ENCODE results near the gene PRDX1. TPM values are rescaled to one million over a fixed set of nuclear protein-coding genes. Genes with fewer than 3 reads are reported as not detected.

The PRDX1 gene
- total and polyA plus RNA-seq, 2 of the 8 experiments (the other 6 are each of a cell fraction or from before 2014, with no cell fraction given), result 1,165 to 1,418 TPM

GRCh38 chr1:45503462-45504360 lies 18.0 kb downstream of the PRDX1 start (continued):
- TF ChIP-seq ATF2 (IDR thresholded peaks at IDR 0.05; ENCODE audit: low read length) (no peak), PHF8 (conservative IDR thresholded peaks at IDR 0.05; ENCODE audit: low read depth, low read length) (no peak), TAF7 (optimal IDR thresholded peaks at IDR 0.05; ENCODE audit: borderline replicate concordance, low read depth, low read length) (no peak), EGR1 (IDR thresholded peaks at IDR 0.05; ENCODE audit: borderline replicate concordance, low read depth, low read length) (no peak), ASH2L (IDR thresholded peaks at IDR 0.05; ENCODE audit: low read length) (no peak), BRCA1 (IDR thresholded peaks at IDR 0.05; ENCODE audit: low read depth, low read length) (no peak), MAFK (IDR thresholded peaks at IDR 0.05; ENCODE audit: low read depth, low read length) (no peak), CTBP2 (IDR thresholded peaks at IDR 0.05; ENCODE audit: borderline replicate concordance, insufficient read depth, insufficient read length, low read length) (no peak), SIN3A (conservative IDR thresholded peaks at IDR 0.05 in 1 of 2, IDR thresholded peaks at IDR 0.05 in 1 of 2; ENCODE audit: low read depth in 1 of 2, low read length in 2 of 2) (no peak), E2F6 (IDR thresholded peaks at IDR 0.05) (no peak)

All from H1 (cell line).